HG03460 (cell line): Measurements from ENCODE around the gene ZNF226.
A peak's percentile ranks its signal among the peaks of the same experiment; 100 is the strongest.
"Not testable (repeated sequence)": the region's sequence is repeated elsewhere in the genome, so short reads cannot be mapped to it uniquely, and the experiment has no call there.

ENCODE experiments used
- ATAC-seq: cut with Tn5 transposase; IDR thresholded peaks from one replicate; pipeline ENCODE4 v1.9.1; 2021; ENCODE audit not compliant: unreplicated experiment

The ZNF226 gene

GRCh38 chr19:44164673-44165512 lies at the start of gene ZNF226:
Gene ZNF226, plus strand, starts transcription at chr19:44165100. Its CDS starts 4,981 bp downstream, at chr19:44170081.
- ATAC-seq = peak; percentile 88

- ATAC-seq = not testable (repeated sequence)
These were observed 43.7 kb upstream of the ZNF226 start for GRCh38 chr19:44121162-44121561.

GRCh38 chr19:44131955-44132354 lies 32.9 kb upstream of the ZNF226 start:
- no peak for ATAC-seq

- ATAC-seq = peak; percentile 77
These were observed 23.5 kb upstream of the ZNF226 start, which contains the start of gene ZNF234 for GRCh38 chr19:44141191-44142058. Gene ZNF234, plus strand, starts transcription at chr19:44141554. Its CDS starts 3,079 bp downstream, at chr19:44144633.

- ATAC-seq = no peak
These were observed 22.9 kb upstream of the ZNF226 start for GRCh38 chr19:44142059-44142433.

GRCh38 chr19:44149776-44150175 lies 15.1 kb upstream of the ZNF226 start:
- ATAC-seq = no peak

- no peak for ATAC-seq
These were observed 13.4 kb upstream of the ZNF226 start for GRCh38 chr19:44151491-44151890.

- ATAC-seq = no peak
These were observed 8.4 kb upstream of the ZNF226 start for GRCh38 chr19:44156475-44156874.

- no peak for ATAC-seq
These were observed 1.1 kb upstream of the ZNF226 start for GRCh38 chr19:44163789-44164188.

GRCh38 chr19:44164327-44164672 lies 600 bp upstream of the ZNF226 start:
- no peak for ATAC-seq

GRCh38 chr19:44170660-44171059 lies 5.8 kb downstream of the ZNF226 start:
- ATAC-seq = not testable (repeated sequence)

- ATAC-seq = no peak
These were observed 11.7 kb downstream of the ZNF226 start for GRCh38 chr19:44176590-44176989.

GRCh38 chr19:44180968-44181367 lies 16.1 kb downstream of the ZNF226 start:
- no peak for ATAC-seq

- no peak for ATAC-seq
These were observed 17.2 kb downstream of the ZNF226 start for GRCh38 chr19:44182145-44182544.

GRCh38 chr19:44190020-44190419 lies 25.1 kb downstream of the ZNF226 start:
- no peak for ATAC-seq

GRCh38 chr19:44192127-44192526 lies 27.2 kb downstream of the ZNF226 start:
- ATAC-seq = no peak

- no peak for ATAC-seq
These were observed 31.9 kb downstream of the ZNF226 start for GRCh38 chr19:44196772-44197171.

- no peak for ATAC-seq
These were observed 37.6 kb downstream of the ZNF226 start for GRCh38 chr19:44202470-44202869.

GRCh38 chr19:44202974-44203373 lies 38.1 kb downstream of the ZNF226 start:
- ATAC-seq = no peak

GRCh38 chr19:44203877-44204276 lies 39.0 kb downstream of the ZNF226 start:
- ATAC-seq = not testable (repeated sequence)

- ATAC-seq = no peak
These were observed 39.9 kb downstream of the ZNF226 start for GRCh38 chr19:44204772-44205171.
